CD4-positive, alpha-beta T cell treated with Interleukin-17A for 4 hours (primary cell): Measurements from ENCODE around the gene CTDSPL.
"Not testable (repeated sequence)": the region's sequence is repeated elsewhere in the genome, so short reads cannot be mapped to it uniquely, and the experiment has no call there.

Source experiments
- DNase-seq: peaks from one replicate; pipeline ENCODE4 v3.0.0-alpha.2; 2020; ENCODE audit warnings: mixed read lengths

Gene CTDSPL

DNA sequence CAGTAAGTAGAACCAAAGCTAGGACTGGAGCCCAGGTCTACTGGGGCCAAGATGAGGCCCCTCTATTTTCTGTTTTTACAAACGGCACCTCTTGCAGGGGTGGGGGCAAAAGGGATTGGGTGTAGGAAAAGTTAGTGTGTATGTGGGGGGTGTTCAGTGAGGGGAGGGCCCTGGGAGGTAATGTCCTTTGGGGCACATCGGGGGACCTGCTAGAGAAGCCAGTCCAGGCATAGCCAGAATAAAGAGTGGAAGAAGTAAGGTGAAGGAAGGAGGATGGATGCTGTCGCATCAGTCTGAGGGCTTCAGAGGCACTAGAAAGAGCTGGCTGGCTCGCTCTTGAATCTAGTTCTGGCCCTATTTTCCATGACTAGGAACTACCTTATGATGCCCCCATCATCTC is 165.2 kb downstream of the CTDSPL start:
- DNase-seq, result no peak

GRCh38 chr3:38027466-38028465 is 166.1 kb downstream of the CTDSPL start:
- no peak for DNase-seq

- DNase-seq, result no peak
Measured at GRCh38 chr3:38028621-38029361, 167.1 kb downstream of the CTDSPL start.

GRCh38 chr3:38029400-38030125 is 167.9 kb downstream of the CTDSPL start, which contains the start of gene PLCD1:
Gene PLCD1 (minus strand): TSS chr3:38029642. CDS start chr3:38029539, 103 bp downstream.
- DNase-seq, result peak; percentile 61

GRCh38 chr3:38030126-38031021 is 168.7 kb downstream of the CTDSPL start:
- no peak for DNase-seq

GRCh38 chr3:38031022-38031994 is 169.6 kb downstream of the CTDSPL start:
- peak; percentile 76 for DNase-seq

- no peak for DNase-seq
Measured at GRCh38 chr3:38032328-38032865, 170.7 kb downstream of the CTDSPL start.

GRCh38 chr3:38033586-38033985 is 171.9 kb downstream of the CTDSPL start:
- DNase-seq, result not testable (repeated sequence)
